ENCODE measurements around the gene SPATA33. TPM values are rescaled to one million over a fixed set of nuclear protein-coding genes. Genes with fewer than 3 reads are reported as not detected.
A peak's percentile ranks its signal among the peaks of the same experiment; 100 is the strongest.

Gene SPATA33
- total and polyA plus RNA-seq, 4 donors: 5.4 to 19.1 (median 8.8) TPM

- ATAC-seq (ENCODE audit: insufficient read depth, low FRiP score): no peak
- peaks cover 0 to 2% (median 0%) of the 10 kb centered on the region in 4 donors for H3K9me3 ChIP-seq (ENCODE audit: control insufficient read depth in 4 of 4, insufficient read depth in 3 of 4, low read length in 3 of 4)
- peaks cover 0 to 3% (median 2%) of the 10 kb centered on the region in 3 donors for H3K27me3 ChIP-seq (ENCODE audit: control insufficient read depth in 3 of 3, insufficient read depth in 3 of 3, low read length in 2 of 3)
- no peak overlapping the region for H3K4me3 ChIP-seq
- no peak overlapping the region for H3K27ac ChIP-seq (ENCODE audit: low read depth in 1 of 2, low read length in 1 of 2)
- TF ChIP-seq CTCF (IDR thresholded peaks at IDR 0.05; ENCODE audit: control extremely low read depth, extremely low read depth): no peak
- peaks cover 0 to 15% (median 3%) of the 10 kb centered on the region in 5 donors for H3K4me1 ChIP-seq (ENCODE audit: control insufficient read depth in 5 of 5, insufficient read depth in 5 of 5, low read length in 5 of 5)
- DNase-seq: no peak
- no peak overlapping the region for H3K9ac ChIP-seq (ENCODE audit: insufficient read depth in 1 of 2, low read length in 2 of 2)
- WGBS, 2 donors: 83 to 88% methylated on average over 14 to 18 of the region's 18 CpGs
- H3K36me3 ChIP-seq (ENCODE audit: control insufficient read depth in 4 of 4, insufficient read depth in 4 of 4, low read length in 4 of 4): no peaks in the 10 kb centered on the region
Measured at GRCh38 chr16:89621136-89621697, 36.4 kb upstream of the SPATA33 start.

GRCh38 chr16:89621698-89622409 is 35.8 kb upstream of the SPATA33 start:
- ATAC-seq (ENCODE audit: insufficient read depth, low FRiP score): no peak
- H3K27ac ChIP-seq (ENCODE audit: low read depth in 1 of 2, low read length in 1 of 2): no peak overlapping the region
- H3K4me3 ChIP-seq: no peak overlapping the region
- H3K9ac ChIP-seq (ENCODE audit: insufficient read depth in 1 of 2, low read length in 2 of 2): no peak overlapping the region
- peaks cover 0 to 15% (median 3%) of the 10 kb centered on the region in 5 donors for H3K4me1 ChIP-seq (ENCODE audit: control insufficient read depth in 5 of 5, insufficient read depth in 5 of 5, low read length in 5 of 5)
- whole genome bisulfite sequencing, 2 donors: 80 to 87% methylated on average over 32 of the region's 32 CpGs
- peaks cover 0 to 3% (median 2%) of the 10 kb centered on the region in 3 donors for H3K27me3 ChIP-seq (ENCODE audit: control insufficient read depth in 3 of 3, insufficient read depth in 3 of 3, low read length in 2 of 3)
- no peaks in the 10 kb centered on the region for H3K36me3 ChIP-seq (ENCODE audit: control insufficient read depth in 4 of 4, insufficient read depth in 4 of 4, low read length in 4 of 4)
- TF ChIP-seq CTCF (IDR thresholded peaks at IDR 0.05; ENCODE audit: control extremely low read depth, extremely low read depth): no peak
- peaks cover 0 to 2% (median 0%) of the 10 kb centered on the region in 4 donors for H3K9me3 ChIP-seq (ENCODE audit: control insufficient read depth in 4 of 4, insufficient read depth in 3 of 4, low read length in 3 of 4)
- DNase-seq: no peak

GRCh38 chr16:89623511-89624261 is 34.0 kb upstream of the SPATA33 start:
- TF ChIP-seq CTCF (IDR thresholded peaks at IDR 0.05; ENCODE audit: control extremely low read depth, extremely low read depth): no peak
- ATAC-seq (ENCODE audit: insufficient read depth, low FRiP score) (no peak), DNase-seq (peak in 2 of 3 donors; percentile 21 to 45)
- peaks cover 0 to 11% (median 1%) of the 10 kb centered on the region in 5 donors for H3K4me1 ChIP-seq (ENCODE audit: control insufficient read depth in 5 of 5, insufficient read depth in 5 of 5, low read length in 5 of 5)
- H3K27ac ChIP-seq (ENCODE audit: low read depth in 1 of 2, low read length in 1 of 2): peak overlapping the region in 1 of 2 donors; percentile 71
- H3K36me3 ChIP-seq (ENCODE audit: control insufficient read depth in 4 of 4, insufficient read depth in 4 of 4, low read length in 4 of 4): no peaks in the 10 kb centered on the region
- 43 to 48% methylated on average over 28 of the region's 28 CpGs for WGBS, 2 donors
- H3K27me3 ChIP-seq (ENCODE audit: control insufficient read depth in 3 of 3, insufficient read depth in 3 of 3, low read length in 2 of 3): peaks cover 0 to 3% (median 2%) of the 10 kb centered on the region in 3 donors
- H3K9me3 ChIP-seq (ENCODE audit: control insufficient read depth in 4 of 4, insufficient read depth in 3 of 4, low read length in 3 of 4): no peaks in the 10 kb centered on the region
- no peak overlapping the region for H3K4me3 ChIP-seq
- no peak overlapping the region for H3K9ac ChIP-seq (ENCODE audit: insufficient read depth in 1 of 2, low read length in 2 of 2)
